ENCODE measurements around the gene EXOC1.

The EXOC1 gene

DNA sequence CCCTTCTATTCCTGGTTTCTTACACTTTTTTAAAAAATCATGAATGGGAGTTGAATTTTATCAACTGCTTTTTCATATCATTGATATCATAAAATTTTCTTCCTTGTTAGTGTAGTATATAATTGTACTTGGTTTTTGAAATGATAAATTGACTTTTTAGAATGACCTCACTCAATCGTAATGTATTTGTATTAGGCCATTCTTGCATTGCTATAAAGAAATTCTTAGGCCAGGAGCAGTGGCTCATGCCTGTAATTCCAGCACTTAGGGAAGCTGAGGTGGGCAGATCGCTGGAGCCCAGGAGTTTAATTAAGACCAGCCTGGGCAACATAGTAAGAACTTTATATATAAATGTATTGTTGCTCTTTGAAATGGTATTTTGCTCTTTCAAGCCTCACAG lies 6.3 kb downstream of the EXOC1 start:
- DNase-seq: no peak

DNA sequence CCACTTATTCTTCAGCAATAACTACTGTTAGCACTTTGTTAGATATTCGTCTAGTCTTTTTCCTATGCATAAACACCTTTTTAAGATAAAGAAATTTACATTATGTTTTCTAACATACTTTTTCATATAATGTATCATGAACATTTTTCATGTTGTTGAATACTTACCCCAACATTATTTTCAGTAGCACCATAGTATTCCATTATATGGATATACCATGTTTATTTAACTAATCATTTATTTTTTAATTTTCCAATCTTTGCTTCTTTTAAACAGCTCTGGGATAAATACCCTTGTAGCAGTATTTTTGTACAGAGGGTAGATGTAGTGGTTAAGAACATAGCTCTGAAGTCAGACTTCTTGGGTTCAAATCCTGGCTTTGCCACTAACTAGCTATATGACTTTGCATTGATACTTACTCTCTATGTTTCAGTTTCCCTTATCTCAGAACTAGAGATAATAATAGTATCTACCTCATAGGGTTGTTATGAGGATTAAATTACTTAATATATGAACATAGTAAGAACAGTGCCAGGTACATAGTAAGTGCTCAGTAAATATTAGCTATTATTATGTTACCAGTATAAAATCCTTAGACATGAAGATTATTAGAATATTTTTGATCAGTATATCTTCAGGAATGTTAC lies 11.3 kb downstream of the EXOC1 start:
- DNase-seq: no peak

DNA sequence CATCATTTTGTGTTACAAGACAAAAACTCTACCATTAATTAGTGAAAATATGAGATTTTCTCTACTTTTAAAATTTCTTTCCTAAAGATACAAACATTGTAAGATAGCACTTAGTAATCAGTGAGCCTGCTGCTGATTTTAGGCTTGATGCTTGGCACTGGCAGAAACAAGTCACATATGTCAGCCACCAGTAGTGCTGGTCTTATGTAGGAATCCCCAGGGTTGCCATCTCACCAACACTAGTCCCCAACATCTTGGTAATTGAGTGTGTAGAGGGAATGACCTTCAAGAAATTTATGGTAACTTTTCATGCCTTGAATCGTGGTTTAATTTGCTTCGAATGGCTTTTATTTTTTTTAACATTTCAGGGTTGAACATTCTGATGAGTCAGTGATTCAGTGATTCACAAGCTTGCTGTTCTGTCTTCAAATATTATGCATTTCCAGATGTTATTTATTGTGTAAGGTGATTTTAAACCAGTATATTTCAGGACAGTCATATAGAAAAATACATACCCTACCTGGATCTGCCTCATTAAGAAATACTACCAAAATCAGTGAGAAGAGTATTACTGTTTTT lies 11.9 kb downstream of the EXOC1 start:
- DNase-seq: no peak

DNA sequence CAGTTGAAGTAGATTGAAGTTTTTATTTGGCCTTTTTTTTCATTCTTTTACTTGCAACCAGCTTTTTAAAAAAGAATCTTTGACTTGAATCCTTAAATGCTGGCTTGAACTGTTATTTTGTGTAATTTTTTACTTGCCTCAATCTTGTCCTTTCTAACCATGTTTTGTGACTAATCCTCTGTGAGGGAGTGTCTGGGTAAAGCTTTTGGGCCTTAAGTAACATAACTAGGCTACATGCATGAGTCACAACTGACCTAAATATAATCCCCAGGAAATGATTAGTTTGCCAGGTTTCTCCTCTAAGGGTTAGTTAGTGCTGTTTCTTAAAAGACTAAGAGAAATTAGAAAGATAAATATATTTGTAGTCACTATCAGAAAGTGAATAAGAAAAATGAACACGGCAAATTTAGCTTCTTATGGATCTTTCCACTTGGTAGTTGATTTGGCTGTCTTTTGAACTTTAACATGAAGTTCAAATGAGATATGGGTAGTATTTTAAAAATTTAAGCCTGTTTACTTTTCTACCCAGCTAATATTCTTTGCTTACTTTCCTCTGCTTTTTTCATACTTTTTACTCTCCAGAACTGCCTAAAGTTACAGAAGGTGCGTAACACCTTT lies 13.0 kb downstream of the EXOC1 start:
- DNase-seq: peak; percentile 1

DNA sequence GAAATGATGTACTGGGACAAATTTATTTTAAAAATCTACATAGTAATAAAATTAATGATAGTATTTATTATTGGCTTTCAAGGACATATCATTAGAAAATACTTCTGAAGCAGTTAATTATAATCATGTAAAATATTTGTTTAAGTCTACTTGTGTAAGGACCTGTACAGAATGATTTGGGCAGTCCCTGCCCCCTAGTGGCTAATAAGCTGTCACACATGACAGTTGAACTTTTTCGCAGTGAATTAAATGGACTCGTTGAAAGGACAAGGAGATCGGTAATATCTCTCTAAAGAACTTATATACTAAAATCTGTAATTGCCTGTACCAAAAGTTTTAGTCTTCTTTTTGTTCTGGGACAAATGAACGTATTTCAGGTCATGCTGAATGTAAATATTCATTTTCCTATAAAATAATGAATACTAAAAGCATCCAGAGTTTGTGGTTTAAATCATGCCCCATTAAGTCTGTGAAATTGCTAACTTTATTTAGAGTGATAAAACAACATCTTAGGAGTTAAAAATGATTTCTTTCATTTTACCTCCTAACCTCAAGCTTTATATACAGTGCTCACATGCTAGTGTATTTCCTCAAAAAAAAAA lies 13.6 kb downstream of the EXOC1 start:
- DNase-seq: peak; percentile 72

DNA sequence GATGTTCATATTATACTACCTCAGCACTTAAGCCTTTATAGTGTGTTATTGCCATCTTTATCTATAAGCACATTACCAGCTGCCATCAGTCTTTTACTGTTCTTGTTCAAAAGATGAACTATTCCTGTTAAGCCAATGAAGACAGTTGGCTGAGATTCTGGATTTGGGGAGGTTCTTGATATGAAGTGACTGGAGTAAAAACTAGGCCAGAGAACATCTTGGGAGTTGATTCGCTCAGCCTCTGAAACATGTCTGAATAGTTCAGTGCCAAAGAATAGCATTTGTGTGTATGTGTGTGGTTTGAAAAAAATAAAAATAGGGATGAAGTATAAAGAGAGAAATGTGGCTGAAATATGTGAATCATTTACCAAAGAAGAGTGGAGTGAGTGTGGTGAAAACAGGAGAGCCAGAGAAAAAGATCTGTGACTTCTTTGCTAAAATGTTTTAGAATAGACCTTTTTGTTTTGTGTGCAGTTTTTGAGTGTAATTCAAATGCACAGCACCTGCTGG lies 15.2 kb downstream of the EXOC1 start:
- DNase-seq: no peak

DNA sequence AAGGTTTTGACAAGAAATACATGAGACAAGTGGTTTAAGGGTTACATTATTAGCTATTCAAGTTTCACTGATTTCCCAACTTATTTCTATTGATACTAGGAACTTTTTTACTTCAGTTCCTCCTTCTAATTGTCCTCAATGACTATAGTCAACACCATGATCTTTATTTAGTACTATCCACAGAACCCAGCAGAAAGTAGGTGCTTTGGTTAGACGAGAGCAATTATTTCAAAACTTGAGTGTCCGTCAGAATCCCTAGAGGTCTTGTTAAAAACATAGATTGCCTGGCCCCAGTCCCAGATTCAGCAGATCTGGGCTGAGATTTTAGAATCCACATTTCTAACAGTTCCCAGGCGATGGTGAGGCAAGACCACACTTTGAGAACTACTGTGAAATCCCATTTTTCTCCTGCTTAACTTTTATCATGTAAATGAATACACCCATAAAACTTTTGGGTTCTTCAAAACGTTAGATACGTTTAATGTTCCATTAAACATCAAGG lies 17.9 kb downstream of the EXOC1 start:
- DNase-seq: no peak

DNA sequence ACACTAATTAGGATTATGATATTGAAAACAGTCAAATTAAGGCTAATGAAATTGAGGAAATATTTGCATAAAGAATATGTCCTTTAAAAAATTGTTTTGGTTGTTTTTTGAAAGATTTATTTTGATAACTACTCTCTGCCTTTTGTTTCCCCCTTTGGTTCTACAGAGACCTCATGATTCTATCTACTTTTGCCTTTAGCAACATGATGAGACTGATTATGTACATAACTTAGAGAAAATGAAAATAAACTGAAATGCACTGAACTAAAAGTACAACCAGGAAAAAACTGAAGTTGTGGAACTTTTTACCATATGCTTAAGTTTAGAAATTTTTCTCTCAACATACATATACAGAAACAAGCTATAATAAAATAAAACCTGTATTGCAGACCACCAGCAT lies 21.4 kb downstream of the EXOC1 start:
- DNase-seq: no peak

DNA sequence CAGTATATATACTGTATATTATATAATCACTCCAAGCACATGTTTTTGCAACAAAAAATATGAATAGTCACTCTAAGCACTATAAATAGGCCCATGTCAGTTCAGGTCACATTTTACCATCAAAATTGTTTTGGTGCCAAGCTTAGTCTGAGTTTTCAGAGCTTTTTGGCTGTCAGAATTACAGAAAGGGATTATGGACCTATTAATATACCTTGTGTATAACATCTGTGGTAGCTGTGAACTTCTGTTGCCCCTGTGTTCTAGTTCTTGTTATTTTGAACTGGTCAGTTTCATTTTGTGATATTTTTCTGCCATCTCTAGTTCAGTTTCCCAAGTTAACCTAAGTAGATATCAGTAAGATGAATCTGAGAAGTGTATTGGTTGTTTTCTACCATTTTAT lies 22.9 kb downstream of the EXOC1 start:
- DNase-seq: no peak

DNA sequence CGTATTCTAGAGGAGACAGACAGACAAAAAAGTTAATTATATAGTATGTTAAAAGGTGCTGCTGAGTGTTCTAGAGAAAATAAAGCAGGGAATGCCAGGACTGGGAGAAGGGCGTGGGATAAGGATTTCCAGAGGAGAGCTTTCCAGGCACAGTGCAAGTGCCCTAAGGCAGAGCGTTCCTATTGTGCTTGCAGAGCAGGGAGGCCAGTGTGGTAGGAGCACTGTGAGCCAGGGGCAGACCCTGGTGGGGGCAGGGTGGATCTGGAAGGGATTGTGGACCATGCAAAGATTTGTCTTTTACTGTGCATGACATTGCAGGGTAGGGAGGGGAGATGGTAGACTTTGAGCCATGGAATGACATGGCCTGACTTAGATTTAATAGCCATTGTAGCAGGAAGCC lies 25.8 kb downstream of the EXOC1 start:
- no peak for DNase-seq

DNA sequence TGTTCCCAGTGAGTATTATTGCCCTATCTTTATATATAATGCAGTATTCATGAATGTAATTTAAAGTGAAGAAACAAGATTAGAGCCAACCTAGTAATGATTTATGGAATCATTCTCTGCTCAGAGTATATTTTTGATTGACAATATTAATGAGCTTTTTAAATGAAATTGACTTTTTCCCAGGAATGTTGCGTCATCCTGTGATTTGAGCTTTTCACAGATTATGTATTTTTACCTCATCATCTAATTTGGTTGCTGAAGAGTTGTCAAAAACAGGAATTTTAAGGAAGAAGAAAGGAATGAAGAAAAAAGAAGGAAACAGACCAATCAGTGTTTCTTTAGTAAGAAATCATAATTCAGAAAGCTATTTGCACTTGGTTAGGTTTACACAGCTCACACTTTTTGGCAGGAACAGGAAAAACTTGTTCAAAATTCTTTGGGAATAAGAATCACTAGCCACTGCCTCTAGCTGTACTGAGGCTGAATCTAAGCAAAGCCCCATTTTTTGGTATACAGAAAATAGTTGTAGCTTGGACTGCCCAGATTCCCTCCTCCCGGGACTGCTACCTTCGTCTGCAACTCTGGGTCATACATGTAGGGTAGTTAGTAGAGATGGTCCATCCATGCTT lies 27.3 kb downstream of the EXOC1 start:
- DNase-seq: no peak

DNA sequence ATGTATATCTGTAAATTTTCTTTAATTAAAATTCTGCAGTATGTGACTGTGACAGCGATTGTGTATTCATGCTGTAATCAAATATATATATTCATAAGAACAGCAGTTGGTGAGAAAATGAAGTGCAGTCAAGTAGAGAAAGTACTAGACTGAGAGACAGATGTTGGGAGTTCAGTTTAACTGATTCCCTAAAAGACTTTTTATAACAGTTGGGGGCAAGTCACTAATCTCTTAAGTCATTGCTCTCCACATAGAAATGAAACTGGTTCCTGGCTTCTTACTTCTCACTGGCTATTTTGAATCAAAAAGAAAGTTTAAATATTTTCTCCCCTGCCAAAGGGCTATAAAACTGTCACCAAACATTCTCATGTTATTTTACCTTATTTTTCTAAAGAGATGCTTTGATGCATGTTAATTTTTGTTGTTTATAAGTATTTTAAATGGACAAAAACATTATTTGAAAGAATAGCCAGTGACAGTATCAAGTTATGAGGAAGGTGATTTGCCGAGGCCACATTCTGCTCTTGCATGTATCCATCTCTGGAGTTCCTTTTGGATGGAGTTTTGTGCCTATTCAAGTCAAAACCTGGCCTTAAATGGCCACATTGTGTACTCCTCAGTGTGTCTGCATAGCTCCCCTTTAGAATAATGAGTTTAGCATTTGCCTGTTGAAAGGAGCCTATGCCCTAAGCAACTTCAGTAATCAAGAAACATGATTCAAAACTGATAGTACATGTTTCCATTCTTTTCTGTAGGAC lies 30.8 kb downstream of the EXOC1 start:
- DNase-seq: no peak

DNA sequence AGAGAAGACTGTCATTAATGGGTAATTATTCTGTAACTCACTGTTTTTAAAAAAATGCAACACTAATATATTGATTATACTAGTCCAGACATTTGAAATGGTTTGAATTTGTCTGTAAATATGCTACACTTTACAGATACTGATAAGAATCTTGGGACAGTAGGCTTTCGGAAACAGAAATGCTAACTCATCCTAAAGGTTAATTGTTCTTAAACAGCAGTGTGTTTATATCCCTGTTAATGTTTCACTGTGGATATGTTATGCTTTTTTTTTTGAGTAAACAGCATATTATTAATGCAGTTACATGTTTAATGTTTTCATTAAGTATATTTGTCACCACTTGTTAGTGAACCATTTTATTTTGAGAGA lies 31.4 kb downstream of the EXOC1 start:
- DNase-seq: no peak

DNA sequence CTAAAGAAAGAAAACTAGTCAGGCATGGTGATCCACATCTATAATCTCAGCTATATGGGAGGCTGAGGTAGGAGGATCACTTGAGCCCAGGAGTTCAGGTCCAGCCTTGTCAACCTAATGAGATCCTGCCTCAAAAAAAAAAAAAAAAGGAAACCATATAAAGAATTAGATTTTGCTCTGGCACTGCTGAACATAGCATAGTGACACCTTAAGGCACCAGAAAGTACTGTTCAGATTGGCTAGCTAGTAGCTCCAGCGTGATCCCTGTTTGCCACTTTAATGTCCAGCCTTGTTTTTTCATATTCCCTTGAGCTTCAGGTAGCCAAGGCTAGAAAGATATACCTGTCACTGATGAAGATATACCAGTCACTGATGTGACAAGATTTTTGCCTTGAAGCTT lies 34.1 kb downstream of the EXOC1 start:
- no peak for DNase-seq

DNA sequence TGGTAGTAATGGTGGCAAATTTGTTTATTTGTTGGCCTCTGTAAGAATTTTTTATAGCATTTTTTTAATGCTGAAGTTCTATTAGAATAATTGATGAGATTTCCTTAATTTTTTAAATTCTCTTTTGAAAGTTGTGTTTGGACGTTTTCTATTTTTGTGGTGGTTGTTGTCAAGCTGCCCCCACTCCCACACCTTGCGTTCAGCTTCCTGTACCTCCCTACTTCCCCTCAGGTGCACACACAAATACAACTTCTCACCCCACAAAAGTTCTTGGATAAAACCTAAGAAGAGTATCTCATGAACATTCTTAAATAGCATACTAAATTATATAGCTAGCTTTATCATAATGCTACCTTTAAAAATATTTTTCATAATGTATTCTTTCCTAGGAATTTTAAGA lies 38.7 kb downstream of the EXOC1 start:
- no peak for DNase-seq

DNA sequence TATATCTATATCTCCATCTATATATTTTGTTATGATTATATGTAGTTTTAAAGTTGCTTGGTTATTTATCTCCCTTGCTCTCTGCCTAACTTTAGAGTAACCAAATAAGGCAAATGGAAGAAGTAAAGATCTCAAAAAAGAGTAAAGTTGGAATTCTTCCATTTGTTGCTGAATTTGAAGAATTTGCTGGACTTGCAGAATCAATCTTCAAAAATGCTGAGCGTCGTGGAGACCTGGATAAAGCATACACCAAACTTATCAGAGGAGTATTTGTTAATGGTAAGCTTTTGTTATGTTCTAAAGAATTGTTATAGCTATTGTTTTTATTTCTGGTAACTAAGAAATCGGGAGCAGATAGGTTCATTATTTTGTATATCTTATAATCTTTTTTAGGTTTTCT lies 43.2 kb downstream of the EXOC1 start:
- no peak for DNase-seq

DNA sequence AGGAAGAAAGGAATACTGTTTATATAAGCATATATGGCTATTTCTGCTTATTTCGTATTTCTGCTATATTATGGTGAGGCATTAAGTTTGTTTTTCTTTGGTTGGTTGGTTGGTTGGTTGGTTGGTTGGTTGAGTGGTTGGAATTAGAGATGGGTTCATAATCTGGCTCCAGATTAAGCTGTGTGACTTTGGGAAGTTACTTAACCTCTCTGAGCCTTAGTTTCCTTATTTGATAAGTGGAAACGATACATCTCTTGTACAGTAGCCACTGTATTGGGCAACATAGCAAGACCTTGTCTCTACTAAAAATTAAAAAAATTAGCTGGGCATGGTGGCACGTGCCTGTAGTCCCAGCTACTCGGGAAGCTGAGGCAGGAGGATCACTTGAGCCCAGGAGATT lies 49.2 kb downstream of the EXOC1 start:
- DNase-seq: no peak

DNA sequence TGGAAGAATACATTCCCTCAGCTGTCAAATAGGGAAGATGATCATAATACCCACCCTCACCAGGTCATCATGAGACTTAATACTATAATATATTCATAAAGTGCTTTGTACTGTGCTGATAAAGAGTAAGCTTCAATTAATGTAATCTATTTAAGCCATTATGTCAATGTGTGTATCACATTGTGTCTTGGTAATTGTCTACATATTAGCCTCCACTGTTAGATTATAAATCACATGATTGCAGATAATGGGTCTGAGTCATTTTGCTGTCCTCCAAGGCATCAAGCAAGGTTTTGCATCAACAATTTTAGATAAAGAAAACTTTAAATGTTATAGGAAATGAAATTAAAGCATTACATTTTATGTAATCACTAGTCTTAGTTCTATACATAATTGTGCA lies 50.1 kb downstream of the EXOC1 start:
- DNase-seq: no peak

DNA sequence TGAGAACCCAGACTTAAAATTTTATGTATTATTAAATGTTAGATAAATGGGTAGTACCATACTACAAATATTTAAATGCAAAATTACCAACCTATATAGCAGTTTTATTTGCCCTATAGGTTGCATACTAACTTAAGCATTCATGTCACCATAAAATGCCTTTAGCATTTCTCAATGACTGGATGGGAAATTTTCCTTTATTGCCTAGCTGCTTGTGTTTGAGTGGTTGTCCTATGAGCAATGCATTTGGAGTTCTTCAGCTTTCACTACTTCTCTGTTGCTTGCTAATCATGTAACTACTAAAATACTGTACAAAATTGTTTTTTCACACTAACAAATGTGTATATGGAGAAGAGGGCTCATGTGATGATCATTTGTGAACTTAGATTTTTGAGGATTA lies 51.1 kb downstream of the EXOC1 start:
- DNase-seq: no peak

DNA sequence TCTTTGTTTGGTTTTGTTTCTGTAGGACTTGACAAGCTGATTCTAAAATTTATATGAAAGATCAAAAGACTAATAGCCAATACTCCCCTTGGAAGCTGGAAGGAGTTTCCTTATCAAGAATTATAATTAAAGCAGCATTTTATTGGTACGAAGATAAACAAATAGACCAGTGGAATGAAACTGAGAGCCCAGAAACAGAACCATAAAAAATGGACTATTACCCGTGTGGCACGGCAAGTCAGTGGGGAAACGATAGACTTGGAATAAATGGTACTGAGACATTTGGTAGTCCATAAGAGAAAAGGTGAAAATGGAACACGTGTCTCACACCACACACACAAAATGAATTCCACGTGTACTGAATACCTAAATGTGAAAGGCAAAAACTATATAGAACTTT lies 52.9 kb downstream of the EXOC1 start:
- no peak for DNase-seq

DNA sequence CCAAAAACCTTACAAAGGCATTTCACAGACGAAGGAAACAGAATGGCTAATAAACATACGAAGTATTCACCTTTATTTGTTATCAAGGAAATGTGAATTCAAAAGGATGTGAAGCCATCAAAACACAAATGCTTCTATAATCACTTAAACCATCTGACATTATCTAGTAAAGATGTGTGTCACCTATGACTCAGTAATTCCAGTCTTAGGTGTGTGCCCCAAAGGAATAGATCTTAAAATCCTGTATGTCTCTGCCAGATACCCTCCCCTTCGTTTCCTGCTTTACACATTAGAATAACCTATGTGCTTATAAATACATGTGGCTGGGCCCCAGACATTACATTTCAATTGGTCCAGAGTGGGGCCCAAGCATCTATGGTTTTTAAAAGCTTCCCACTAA lies 53.5 kb downstream of the EXOC1 start:
- DNase-seq: no peak

DNA sequence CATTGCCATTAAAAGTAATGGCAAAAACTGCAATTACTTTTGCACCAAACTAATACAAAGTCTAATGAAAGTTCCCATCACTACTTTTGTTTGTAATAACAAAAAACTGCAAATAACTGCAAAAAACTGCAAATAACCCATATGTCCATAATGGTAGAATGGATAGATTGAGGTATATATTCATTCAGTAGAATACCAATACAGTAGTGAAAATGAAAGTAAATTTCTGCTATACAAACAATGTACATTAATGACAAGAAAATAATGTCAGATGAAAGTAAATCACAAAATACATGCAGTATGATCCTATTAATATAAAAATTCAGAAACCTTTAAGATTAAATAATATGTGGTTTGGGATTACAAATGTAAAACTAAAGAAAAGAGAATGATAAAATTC lies 54.0 kb downstream of the EXOC1 start:
- no peak for DNase-seq

DNA sequence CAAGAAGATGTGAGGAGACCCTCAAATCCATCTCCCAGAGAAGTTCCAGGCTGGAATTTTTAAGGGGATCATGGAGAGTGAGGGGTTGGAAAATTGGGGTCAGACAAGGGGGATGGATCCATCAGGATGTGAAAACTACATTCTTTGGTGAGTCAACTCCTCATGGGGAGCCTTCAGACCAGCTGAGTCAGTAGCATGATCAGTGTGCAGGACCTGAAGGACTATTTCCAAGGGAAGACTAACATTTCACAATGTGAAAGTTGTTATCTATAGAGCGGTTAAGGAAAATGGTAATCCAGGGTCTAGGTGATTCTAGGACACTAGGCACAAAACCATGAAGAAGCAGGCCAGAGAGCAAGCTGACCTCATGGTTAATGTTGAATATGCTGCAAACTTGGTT lies 56.7 kb downstream of the EXOC1 start:
- DNase-seq: no peak

Measured in eye (tissue), 1 donor.